SK-N-SH (cell line): ENCODE results near the gene ENDOV. TPM values are rescaled to one million over a fixed set of nuclear protein-coding genes. Genes with fewer than 3 reads are reported as not detected.

Source experiments
- CTCF ChIA-PET: fragments of 300-600, 350-600 bp; formaldehyde crosslinking; extraction: SDS; loops from one replicate; lab custom pipeline; 2021; lab: Yijun Ruan, JAX
- POLR2A ChIA-PET: fragments of 350-600 bp; sonication (Branson Sonifier 250); formaldehyde crosslinking; extraction: SDS; loops from one replicate; lab custom pipeline; 2020; ENCODE audit warnings: antibody characterized with exemption, inconsistent platforms; lab: Yijun Ruan, JAX
- DNase-seq: peaks from one replicate; pipeline ENCODE4 v3.0.0; 2012
- H2AFZ ChIP-seq: fragments of 200-600 bp; sonication (generic); 2 replicates; pipeline ENCODE4 v1.8.1; 2016; ENCODE audit warnings: antibody characterized with exemption, mild to moderate bottlenecking, low read depth
- H3F3A ChIP-seq: fragments of 200-600 bp; sonication (generic); replicated peaks from 2 replicates; pipeline ENCODE3; 2016; ENCODE audit warnings: antibody characterized with exemption, mild to moderate bottlenecking; ENCODE audit not compliant: insufficient read depth
- H3K27ac ChIP-seq, 2 experiments: fragments of 200-500 bp in 1 of 2; fragments of 200-600 bp in 1 of 2; sonication (Bioruptor generic) in 1 of 2; sonication (generic), shearing (Covaris generic) in 1 of 2; 2 replicates each; pipeline versions ENCODE4 v1.5.1 to v1.6.1; 2014 to 2016; ENCODE audit warnings: low read depth in 2 of 2, inconsistent platforms in 1 of 2, low read length in 1 of 2, mild to moderate bottlenecking in 1 of 2, mixed read lengths in 1 of 2
- H3K27me3 ChIP-seq: fragments of 200-600 bp; sonication (generic), shearing (Covaris generic); 2 replicates; pipeline ENCODE4 v1.6.1; 2016; ENCODE audit warnings: mixed run types; ENCODE audit not compliant: insufficient read depth
- H3K36me3 ChIP-seq, 2 experiments: fragments of 200-500 bp in 1 of 2; fragments of 200-600 bp in 1 of 2; sonication (Bioruptor generic) in 1 of 2; sonication (generic) in 1 of 2; replicated peaks in 1 of 2; 2 replicates each; pipeline versions ENCODE3 to v1.5.1; 2014 to 2016; ENCODE audit warnings: low read length in 1 of 2, mild to moderate bottlenecking in 1 of 2; ENCODE audit not compliant: insufficient read depth in 2 of 2, control insufficient read depth in 1 of 2
- H3K4me1 ChIP-seq, 2 experiments: fragments of 200-500 bp in 1 of 2; fragments of 200-600 bp in 1 of 2; sonication (Bioruptor generic) in 1 of 2; sonication (generic), shearing (Covaris generic) in 1 of 2; 2 replicates each; pipeline versions ENCODE4 v1.5.1 to v1.6.1; 2014 to 2016; ENCODE audit warnings: low read depth in 1 of 2, low read length in 1 of 2, mixed run types in 1 of 2; ENCODE audit not compliant: insufficient read depth in 2 of 2, control insufficient read depth in 1 of 2
- H3K4me2 ChIP-seq: fragments of 200-600 bp; sonication (generic), shearing (Covaris generic); 2 replicates; pipeline ENCODE4 v1.6.1; 2017; ENCODE audit warnings: mixed run types
- H3K4me3 ChIP-seq, 2 experiments: fragments of 200-500 bp in 1 of 2; fragments of 200-600 bp in 1 of 2; sonication (Bioruptor generic) in 1 of 2; sonication (generic), shearing (Covaris generic) in 1 of 2; 2 replicates each; pipeline versions ENCODE4 v1.5.1 to v1.8.1; 2014 to 2016; ENCODE audit warnings: low read depth in 2 of 2, inconsistent platforms in 1 of 2, low read length in 1 of 2, mild to moderate bottlenecking in 1 of 2, mixed read lengths in 1 of 2, moderate library complexity in 1 of 2
- H3K79me2 ChIP-seq: fragments of 200-600 bp; sonication (generic); 2 replicates; pipeline ENCODE4 v1.8.1; 2017; ENCODE audit warnings: mild to moderate bottlenecking; ENCODE audit not compliant: insufficient read depth
- H3K9ac ChIP-seq: fragments of 200-600 bp; sonication (generic); 2 replicates; pipeline ENCODE4 v1.6.1; 2017; ENCODE audit warnings: mixed run types
- H3K9me2 ChIP-seq: fragments of 200-600 bp; sonication (generic); 2 replicates; pipeline ENCODE4 v1.6.1; 2017; ENCODE audit warnings: mixed run types
- H3K9me3 ChIP-seq: fragments of 200-600 bp; sonication (generic); 2 replicates; pipeline ENCODE4 v1.6.1; 2017; ENCODE audit warnings: mixed run types, mild to moderate bottlenecking, moderate library complexity
- H4K20me1 ChIP-seq: fragments of 200-600 bp; sonication (generic); 2 replicates; pipeline ENCODE4 v1.6.1; 2017; ENCODE audit warnings: mild to moderate bottlenecking, mixed run types; ENCODE audit not compliant: insufficient read depth
- FOSL2 ChIP-seq: IDR thresholded peaks from 2 replicates; pipeline ENCODE4 v1.4.0; 2012; ENCODE audit warnings: low read depth, mild to moderate bottlenecking, moderate library complexity, borderline replicate concordance
- FOXM1 ChIP-seq: IDR thresholded peaks from 2 replicates; pipeline ENCODE4 v1.4.0; 2012; ENCODE audit warnings: low read depth, mild to moderate bottlenecking
- GABPA ChIP-seq: IDR thresholded peaks from 2 replicates; pipeline ENCODE4 v1.4.0; 2012; ENCODE audit warnings: low read depth, mild to moderate bottlenecking
- MAX ChIP-seq: IDR thresholded peaks from 2 replicates; pipeline ENCODE4 v1.4.0; 2012; ENCODE audit warnings: low read depth
- MXI1 ChIP-seq: IDR thresholded peaks from 2 replicates; pipeline ENCODE4 v1.6.1; 2012; ENCODE audit warnings: mild to moderate bottlenecking, low read depth, low read length, improper control_type of control experiment
- RCOR1 ChIP-seq: fragments of 150-350 bp; IDR thresholded peaks from 2 replicates; pipeline ENCODE4 v1.6.1; 2017; ENCODE audit warnings: antibody characterized with exemption, low read length
- RFX5 ChIP-seq: IDR thresholded peaks from 2 replicates; pipeline ENCODE4 v1.6.1; 2012; ENCODE audit warnings: mild to moderate bottlenecking, improper control_type of control experiment, low read length
- TAF1 ChIP-seq: IDR thresholded peaks from 2 replicates; pipeline ENCODE4 v1.6.1; 2012; ENCODE audit warnings: low read depth, mild to moderate bottlenecking, low read length, moderate library complexity, borderline replicate concordance
- TCF12 ChIP-seq: IDR thresholded peaks from 2 replicates; pipeline ENCODE4 v1.4.0; 2012
- WGBS: methylation state at CpG from one replicate; pipeline ENCODE4 v1.1.6; 2017; ENCODE audit warnings: low lambda C conversion rate; 5-methylcytosine and 5-hydroxymethylcytosine counted together
- polyA plus RNA-seq, 3 experiments: library from polyadenylated mRNA; depleted of rRNA; stranded (reverse); fragments of >200 nt; gene quantifications; 2 replicates each; pipeline ENCODE4 v1.2.3, GENCODE V29; 2012

Gene ENDOV
- polyA plus RNA-seq, 1 of the 3 experiments (the other 2 are of a cell fraction), result 83.6 TPM

GRCh38 chr17:80455336-80455710 is 40.4 kb downstream of the ENDOV start:
- CTCF ChIA-PET, result interaction anchor here (0.7 to 3.6 kb wide), 13 partner anchors 9 to 515 kb away, joined by 3 to 15 read pairs (median 4); partner anchors contain the start of gene NPTX1

GRCh38 chr17:80455784-80456183 is 40.8 kb downstream of the ENDOV start:
- peak overlapping the region; percentile 97; the same call in 1 of the 2 replicates for H3K9ac ChIP-seq
- no peaks in the 10 kb centered on the region for H4K20me1 ChIP-seq
- TF ChIP-seq MAX, result no peak
- TF ChIP-seq RCOR1, result no peak
- TF ChIP-seq GABPA, result no peak
- TF ChIP-seq TCF12, result no peak
- TF ChIP-seq FOXM1, result no peak
- no peak for TF ChIP-seq FOSL2
- H3K4me1 ChIP-seq, result peaks cover 0 to 34% of the 10 kb centered on the region in 2 experiments; a peak in 1 of 4 replicates
- H2AFZ ChIP-seq, result peak overlapping the region; percentile 89; the same call in 1 of the 2 replicates
- H3K4me2 ChIP-seq, result peak overlapping the region; percentile 100
- H3K9me3 ChIP-seq, result no peaks in the 10 kb centered on the region
- DNase-seq, result no peak
- H3F3A ChIP-seq, result peaks cover 5% of the 10 kb centered on the region
- H3K27ac ChIP-seq, result peak overlapping the region in 1 of 2 experiments; percentile 97; a peak in 2 of 4 replicates
- 84% methylated on average over 4 of the region's 4 CpGs for WGBS
- no peak overlapping the region; a peak in 1 of 4 replicates for H3K4me3 ChIP-seq
- no peaks in the 10 kb centered on the region for H3K36me3 ChIP-seq
- POLR2A ChIA-PET, result interaction anchor here (0.6 to 2.5 kb wide), 6 partner anchors 9 to 572 kb away, joined by 3 to 24 read pairs (median 4); no protein-coding TSS in a partner anchor
- CTCF ChIA-PET, result interaction anchor here (0.7 to 3.6 kb wide), 7 partner anchors 13 to 514 kb away, joined by 3 to 15 read pairs (median 6); no protein-coding TSS in a partner anchor
- 0 out of 2 replicates have a peak, but pooled peaks cover 2% of the 10 kb centered on the region for H3K27me3 ChIP-seq
- H3K79me2 ChIP-seq, result peaks cover 6% of the 10 kb centered on the region; the same call in 1 of the 2 replicates
- H3K9me2 ChIP-seq, result no peaks in the 10 kb centered on the region

More at GRCh38 chr17:80455336-80455710, 40.4 kb downstream of the ENDOV start:
- TF ChIP-seq FOXM1 (0 out of 2 replicates have a peak, but pooled peaks have one; percentile 36), RFX5 (0 out of 2 replicates have a peak, but pooled peaks have one; percentile 23), MXI1 (0 out of 2 replicates have a peak, but pooled peaks have one; percentile 10), TAF1 (no peak)
- H3K9ac ChIP-seq, result peak overlapping the region; percentile 97
- peaks cover 5% of the 10 kb centered on the region for H3F3A ChIP-seq
- peak overlapping the region; percentile 79 to 97 for H3K27ac ChIP-seq
- H3K36me3 ChIP-seq, result no peaks in the 10 kb centered on the region
- 31% methylated on average over 15 of the region's 20 CpGs for WGBS
- H3K9me3 ChIP-seq, result no peaks in the 10 kb centered on the region
- H3K4me1 ChIP-seq, result peaks cover 0 to 34% of the 10 kb centered on the region in 2 experiments; a peak in 1 of 4 replicates
- peak overlapping the region; percentile 71 to 78 for H3K4me3 ChIP-seq
- H2AFZ ChIP-seq, result peak overlapping the region; percentile 89
- peak; percentile 92 for DNase-seq
- H4K20me1 ChIP-seq, result no peaks in the 10 kb centered on the region
- peaks cover 6% of the 10 kb centered on the region; the same call in 1 of the 2 replicates for H3K79me2 ChIP-seq
- peak overlapping the region; percentile 100 for H3K4me2 ChIP-seq
- no peaks in the 10 kb centered on the region for H3K9me2 ChIP-seq
- H3K27me3 ChIP-seq, result no peaks in the 10 kb centered on the region
- POLR2A ChIA-PET, result interaction anchor here (0.6 to 2.5 kb wide), 21 partner anchors 9 to 573 kb away, joined by 3 to 24 read pairs (median 4); partner anchors contain the start of genes ENDOV and RPTOR
